Testis (tissue), 3 donors: ENCODE data around the gene FHAD1. TPM values are rescaled to one million over a fixed set of nuclear protein-coding genes. Genes with fewer than 3 reads are reported as not detected.

Source experiments
- DNase-seq: peaks from one replicate; pipeline ENCODE4 v3.0.0-alpha.2; 2019
- H3K27ac ChIP-seq, 2 donors: fragments of 200-600 bp; sonication (generic); one replicate each; pipeline ENCODE4 v1.5.1; 2019
- H3K27me3 ChIP-seq: fragments of 200-600 bp; sonication (generic); one replicate; pipeline ENCODE4 v1.5.1; 2019
- H3K36me3 ChIP-seq: fragments of 200-600 bp; sonication (generic); one replicate; pipeline ENCODE4 v1.5.1; 2017; ENCODE audit warnings: low read depth; ENCODE audit errors: missing control alignments
- H3K4me1 ChIP-seq: fragments of 200-600 bp; sonication (generic); one replicate; pipeline ENCODE4 v1.5.1; 2019
- H3K4me3 ChIP-seq, 2 donors: fragments of 200-600 bp; sonication (generic); one replicate each; pipeline ENCODE4 v1.5.1; 2017 to 2019
- H3K9me3 ChIP-seq: fragments of 200-600 bp; sonication (generic); one replicate; pipeline ENCODE4 v1.5.1; 2017
- CTCF ChIP-seq, 3 experiments: fragments of 450-650 bp in 2 of 3; fragments of 200-600 bp in 1 of 3; sonication (generic) in 1 of 3; IDR thresholded peaks; one replicate each; pipeline ENCODE4 v1.5.1; 2016 to 2019; ENCODE audit warnings: antibody characterized with exemption in 3 of 3, mild to moderate bottlenecking in 2 of 3, moderate library complexity in 1 of 3
- POLR2A ChIP-seq: fragments of 450-650 bp; IDR thresholded peaks from one replicate; pipeline ENCODE4 v1.6.1; 2017; ENCODE audit warnings: antibody characterized with exemption, mild to moderate bottlenecking, moderate library complexity
- WGBS, 2 donors: methylation state at CpG; one replicate each; pipeline ENCODE4 v1.1.5; 2018; 5-methylcytosine and 5-hydroxymethylcytosine counted together
- intact Hi-C: fragments of 100-400 bp; cut with DNase I; formaldehyde crosslinking; loops from one replicate; pipeline ENCODE4 v1.15.1; 2023; ENCODE audit warnings: low total_unique reads
- polyA plus RNA-seq: library from polyadenylated mRNA; stranded (reverse); fragments of 350-450 nt; fragmentation: Illumina TruSeq; extraction: RNeasy Lipid Tissue Mini Kit (QIAGEN cat#74804); gene quantifications from one replicate; pipeline ENCODE4 v1.2.3, GENCODE V29; 2014; ENCODE audit warnings: low read depth, low replicate concordance; ENCODE audit not compliant: insufficient read depth
- total RNA-seq, 2 donors: library from RNA; depleted of rRNA; stranded (reverse); fragments of >200 nt; gene quantifications; one replicate each; pipeline ENCODE4 v1.2.3, GENCODE V29; 2016

Gene FHAD1
- total and polyA plus RNA-seq, 3 donors from 2014 or later: 22.0 to 73.3 (median 59.0) TPM

- DNase-seq: no peak
- TF ChIP-seq CTCF (IDR thresholded peaks at IDR 0.05): no peak
- TF ChIP-seq POLR2A: no peak
- no peaks in the 10 kb centered on the region for H3K27me3 ChIP-seq
- WGBS, 2 donors: 83 to 90% methylated on average over 5 of the region's 5 CpGs
- intact Hi-C loops: no loop called here
- no peaks in the 10 kb centered on the region for H3K36me3 ChIP-seq
- no peaks in the 10 kb centered on the region for H3K9me3 ChIP-seq
- H3K4me1 ChIP-seq: peaks cover 3% of the 10 kb centered on the region
- H3K4me3 ChIP-seq: no peak overlapping the region
- H3K27ac ChIP-seq: no peak overlapping the region
Observed at GRCh38 chr1:15442759-15443158, 195.7 kb downstream of the FHAD1 start.

GRCh38 chr1:15443281-15443680 is 196.3 kb downstream of the FHAD1 start:
- Histone ChIP-seq H3K9me3 (no peaks in the 10 kb centered on the region), H3K27me3 (no peaks in the 10 kb centered on the region), H3K27ac (no peak overlapping the region), H3K4me3 (no peak overlapping the region), H3K36me3 (no peaks in the 10 kb centered on the region), H3K4me1 (peaks cover 3% of the 10 kb centered on the region)
- intact Hi-C loops: no loop called here
- no peak for DNase-seq
- WGBS, 2 donors: 80 to 84% methylated on average over 5 of the region's 5 CpGs
- no peak for TF ChIP-seq CTCF (IDR thresholded peaks at IDR 0.05)
- TF ChIP-seq POLR2A: no peak

GRCh38 chr1:15444468-15445389 is 197.7 kb downstream of the FHAD1 start:
- Histone ChIP-seq H3K4me1 (peaks cover 3% of the 10 kb centered on the region), H3K27ac (no peak overlapping the region), H3K36me3 (no peaks in the 10 kb centered on the region), H3K27me3 (no peaks in the 10 kb centered on the region), H3K4me3 (no peak overlapping the region), H3K9me3 (no peaks in the 10 kb centered on the region)
- 65 to 67% methylated on average over 16 to 17 of the region's 17 CpGs for WGBS, 2 donors
- intact Hi-C loops: no loop called here
- DNase-seq: no peak
- TF ChIP-seq POLR2A (no peak), CTCF (IDR thresholded peaks at IDR 0.05) (no peak)

GRCh38 chr1:15445390-15446122 is 198.5 kb downstream of the FHAD1 start:
- no peak for DNase-seq
- Histone ChIP-seq H3K36me3 (no peaks in the 10 kb centered on the region), H3K4me1 (peaks cover 3% of the 10 kb centered on the region), H3K4me3 (no peak overlapping the region), H3K9me3 (no peaks in the 10 kb centered on the region), H3K27ac (no peak overlapping the region), H3K27me3 (no peaks in the 10 kb centered on the region)
- intact Hi-C loops: no loop called here
- WGBS, 2 donors: 77 to 88% methylated on average over 6 to 14 of the region's 14 CpGs
- TF ChIP-seq POLR2A (no peak), CTCF (IDR thresholded peaks at IDR 0.05) (no peak)
